Activated B cell treated with CpG ODN at 0.5 μM for 24 hours (primary cell): ENCODE measurements around the gene SLC9B2. TPM values are rescaled to one million over a fixed set of nuclear protein-coding genes. Genes with fewer than 3 reads are reported as not detected.

ENCODE experiments used
- ATAC-seq: fragments of 200-7000 bp; cut with Tn5 transposase; one replicate; pipeline ENCODE4 v1.10.0; 2021; ENCODE audit warnings: low read depth, mild to moderate bottlenecking, moderate library complexity
- CTCF ChIA-PET: fragments of 350-600 bp; sonication (Branson Sonifier 250); formaldehyde crosslinking; loops from one replicate; lab custom pipeline; 2021; ENCODE audit warnings: antibody characterized with exemption; lab: Charles Lee
- POLR2A ChIA-PET: fragments of 350-600 bp; sonication (Branson Sonifier 250); formaldehyde crosslinking; loops from one replicate; lab custom pipeline; 2021; ENCODE audit warnings: antibody characterized with exemption; lab: Charles Lee
- DNase-seq: peaks from one replicate; pipeline ENCODE4 v3.0.0; 2022
- H3K27ac Mint-ChIP-seq: one replicate; pipeline ENCODE4 v1.8.0; 2020; ENCODE audit warnings: mixed read lengths
- H3K27me3 Mint-ChIP-seq: one replicate; pipeline ENCODE4 v1.8.0; 2021; ENCODE audit warnings: mixed read lengths
- H3K36me3 Mint-ChIP-seq: one replicate; pipeline ENCODE4 v1.8.0; 2021; ENCODE audit warnings: low read depth, mixed read lengths
- H3K4me1 Mint-ChIP-seq: one replicate; pipeline ENCODE4 v1.8.0; 2021; ENCODE audit warnings: mixed read lengths
- H3K4me3 Mint-ChIP-seq: one replicate; pipeline ENCODE4 v1.8.0; 2020; ENCODE audit warnings: mild to moderate bottlenecking, mixed read lengths
- H3K9me3 Mint-ChIP-seq: one replicate; pipeline ENCODE4 v1.8.0; 2020; ENCODE audit warnings: mixed read lengths
- CTCF ChIP-seq: fragments of 200-600 bp; IDR thresholded peaks from one replicate; pipeline ENCODE4 v1.8.0; 2022; ENCODE audit warnings: antibody characterized with exemption, mild to moderate bottlenecking
- intact Hi-C: fragments of 100-400 bp; cut with micrococcal nuclease; formaldehyde crosslinking; loops from one replicate; pipeline ENCODE4 v1.15.1; 2024
- total RNA-seq: library from RNA; stranded (reverse); gene quantifications from 2 replicates; pipeline ENCODE4 v1.2.3, GENCODE V29; 2022

The SLC9B2 gene
- total RNA-seq, 1 donor from 2014 or later, result 33.4 TPM

GRCh38 chr4:103098756-103099440, 22.3 kb upstream of the SLC9B2 start:
- POLR2A ChIA-PET, result interaction anchor here (0.6 to 1.9 kb wide), 3 partner anchors 271 to 633 kb away, joined by 4 to 9 read pairs (median 5); partner anchors contain the start of gene UBE2D3
- CTCF ChIA-PET, result interaction anchor here (0.8 to 3.2 kb wide), 6 partner anchors 8 to 471 kb away, joined by 3 to 21 read pairs (median 5); partner anchors contain the start of gene SLC9B2
- DNase-seq (no peak), ATAC-seq (no peak)
- Mint-ChIP-seq H3K27ac (no peak overlapping the region), H3K9me3 (no peaks in the 10 kb centered on the region), H3K36me3 (peaks cover 2% of the 10 kb centered on the region), H3K4me1 (peaks cover 14% of the 10 kb centered on the region), H3K4me3 (peak overlapping the region; percentile 79), H3K27me3 (no peaks in the 10 kb centered on the region)
- intact Hi-C loops, result loop anchor here (1.0 to 10.0 kb wide), 10 partner anchors 23 to 754 kb away; partner anchors contain the start of genes CENPE, CISD2, SLC39A8 and SLC9B1
- no peak for TF ChIP-seq CTCF

GRCh38 chr4:103098341-103098740, 21.8 kb upstream of the SLC9B2 start:
- TF ChIP-seq CTCF, result no peak
- DNase-seq (no peak), ATAC-seq (no peak)
- POLR2A ChIA-PET, result interaction anchor here (0.6 to 1.9 kb wide), 3 partner anchors 271 to 632 kb away, joined by 4 to 9 read pairs (median 5); partner anchors contain the start of gene UBE2D3
- Mint-ChIP-seq H3K27ac (no peak overlapping the region), H3K4me3 (no peak overlapping the region), H3K9me3 (no peaks in the 10 kb centered on the region), H3K36me3 (peaks cover 2% of the 10 kb centered on the region), H3K27me3 (no peaks in the 10 kb centered on the region), H3K4me1 (peaks cover 14% of the 10 kb centered on the region)
- intact Hi-C loops, result loop anchor here (5.0 to 10.0 kb wide), 2 partner anchors 231 to 414 kb away; partner anchors contain the start of gene CISD2
- CTCF ChIA-PET, result interaction anchor here (3.2 kb wide), 1 partner anchor 8 kb away, joined by 21 read pairs; no protein-coding TSS in a partner anchor

GRCh38 chr4:103097112-103097511, 20.6 kb upstream of the SLC9B2 start:
- Mint-ChIP-seq H3K36me3 (peaks cover 2% of the 10 kb centered on the region), H3K9me3 (no peaks in the 10 kb centered on the region), H3K27me3 (no peaks in the 10 kb centered on the region), H3K4me3 (no peak overlapping the region), H3K4me1 (peaks cover 19% of the 10 kb centered on the region), H3K27ac (no peak overlapping the region)
- DNase-seq (no peak), ATAC-seq (no peak)
- POLR2A ChIA-PET, result no interaction called here
- intact Hi-C loops, result loop anchor here (5.0 to 10.0 kb wide), 2 partner anchors 230 to 412 kb away; partner anchors contain the start of gene CISD2
- TF ChIP-seq CTCF, result no peak
- CTCF ChIA-PET, result interaction anchor here (1.2 kb wide), 1 partner anchor 13 kb away, joined by 4 read pairs; no protein-coding TSS in a partner anchor

- no peak for TF ChIP-seq CTCF
- H3K27ac Mint-ChIP-seq, result no peak overlapping the region
- ChIA-PET POLR2A (interaction anchor here (1.4 kb wide), 1 partner anchor 267 kb away, joined by 3 read pairs; the partner anchor contains the start of gene UBE2D3), CTCF (interaction anchor here (1.2 kb wide), 1 partner anchor 51 kb away, joined by 3 read pairs; no protein-coding TSS in a partner anchor)
- no peaks in the 10 kb centered on the region for H3K9me3 Mint-ChIP-seq
- no peak overlapping the region for H3K4me3 Mint-ChIP-seq
- no peak for DNase-seq
- peaks cover 9% of the 10 kb centered on the region for H3K36me3 Mint-ChIP-seq
- no peaks in the 10 kb centered on the region for H3K27me3 Mint-ChIP-seq
- peaks cover 27% of the 10 kb centered on the region for H3K4me1 Mint-ChIP-seq
- intact Hi-C loops, result loop anchor here (5.0 to 10.0 kb wide), 2 partner anchors 228 to 410 kb away; partner anchors contain the start of gene CISD2
- no peak for ATAC-seq
Measured at GRCh38 chr4:103095080-103095479, 18.5 kb upstream of the SLC9B2 start.

- Mint-ChIP-seq H3K9me3 (no peaks in the 10 kb centered on the region), H3K27ac (peak overlapping the region; percentile 6), H3K27me3 (no peaks in the 10 kb centered on the region), H3K36me3 (peaks cover 19% of the 10 kb centered on the region), H3K4me3 (no peak overlapping the region), H3K4me1 (peaks cover 12% of the 10 kb centered on the region)
- intact Hi-C loops, result loop anchor here (10.0 kb wide), 1 partner anchor 407 kb away; no protein-coding TSS in a partner anchor
- ATAC-seq (no peak), DNase-seq (no peak)
- POLR2A ChIA-PET, result no interaction called here
- CTCF ChIA-PET, result interaction anchor here (0.7 to 4.0 kb wide), 14 partner anchors 8 to 592 kb away, joined by 3 to 21 read pairs (median 5); partner anchors contain the start of genes BDH2, NFKB1 and SLC9B2
- TF ChIP-seq CTCF, result no peak
Measured at GRCh38 chr4:103092245-103092644, 15.7 kb upstream of the SLC9B2 start.
